Endothelial cell of umbilical vein (primary cell): ENCODE results near the gene COL23A1. TPM values are rescaled to one million over a fixed set of nuclear protein-coding genes. Genes with fewer than 3 reads are reported as not detected.

Source experiments
- BruUV-seq: library from RNA; stranded (reverse); fragments of 400-500 nt; replicated peaks from 2 replicates; lab custom pipeline; 2021; lab: Mats Ljungman, UMichigan
- CTCF ChIA-PET: fragments of 300-600, 350-600 bp; sonication (Branson Sonifier 250); formaldehyde crosslinking; loops from one replicate; lab custom pipeline; 2021; ENCODE audit warnings: antibody characterized with exemption, inconsistent platforms; lab: Charles Lee
- POLR2A ChIA-PET: fragments of 300-600, 350-600 bp; sonication (Branson Sonifier 250); formaldehyde crosslinking; loops from one replicate; lab custom pipeline; 2021; ENCODE audit warnings: antibody characterized with exemption, inconsistent platforms; lab: Charles Lee
- DNase-seq: peaks from one replicate; pipeline ENCODE4 v3.0.0-alpha.2; 2011; ENCODE audit warnings: low read depth, low spot score
- FAIRE-seq: peaks from 2 replicates; lab custom pipeline; 2011; peaks lifted over from hg19 to GRCh38; lab: Jason Lieb, UNC
- H2AFZ ChIP-seq: 2 replicates; pipeline ENCODE4 v1.6.0; 2012; ENCODE audit warnings: low read depth, low read length, control low read depth, inconsistent platforms
- H3K27ac ChIP-seq: 2 replicates; pipeline ENCODE4 v1.5.1; 2011; ENCODE audit warnings: low read depth, mild to moderate bottlenecking, control low read depth, low read length, moderate library complexity; ENCODE audit not compliant: insufficient read depth
- H3K27me3 ChIP-seq, 2 experiments: 2 replicates each; pipeline versions ENCODE4 v1.6.0 to v1.6.1; 2011; ENCODE audit warnings: low read length in 2 of 2, mixed read lengths in 1 of 2; ENCODE audit not compliant: control insufficient read depth in 2 of 2, insufficient read depth in 2 of 2
- H3K36me3 ChIP-seq, 2 experiments: 2 replicates in 1 of 2; 3 replicates in 1 of 2; pipeline ENCODE4 v1.5.1; 2011; ENCODE audit warnings: low read length in 2 of 2, mild to moderate bottlenecking in 1 of 2, moderate library complexity in 1 of 2; ENCODE audit not compliant: control insufficient read depth in 2 of 2, insufficient read depth in 2 of 2; ENCODE audit errors: extremely low read depth in 1 of 2
- H3K4me1 ChIP-seq: 3 replicates; pipeline ENCODE4 v1.5.1; 2011; ENCODE audit warnings: mild to moderate bottlenecking, low read length; ENCODE audit not compliant: control insufficient read depth, insufficient read depth; ENCODE audit errors: extremely low read depth
- H3K4me2 ChIP-seq: 2 replicates; pipeline ENCODE4 v1.6.1; 2011; ENCODE audit warnings: low read length, control low read depth, mixed read lengths; ENCODE audit not compliant: insufficient read depth
- H3K4me3 ChIP-seq, 3 experiments: fragments of 200-600 bp in 1 of 3; sonication (generic), shearing (Covaris generic) in 1 of 3; replicated peaks in 1 of 3; 2 replicates each; pipeline ENCODE4 v1.5.1; 2011 to 2016; ENCODE audit warnings: control low read depth in 3 of 3, low read length in 3 of 3, mild to moderate bottlenecking in 2 of 3, inconsistent platforms in 1 of 3, low read depth in 1 of 3, moderate library complexity in 1 of 3; ENCODE audit not compliant: insufficient read depth in 1 of 3
- H3K79me2 ChIP-seq: 2 replicates; pipeline ENCODE4 v1.6.0; 2012; ENCODE audit warnings: low read length, inconsistent platforms; ENCODE audit not compliant: control insufficient read depth, insufficient read depth
- H3K9ac ChIP-seq: replicated peaks from 2 replicates; pipeline ENCODE3; 2011; ENCODE audit warnings: low read length, control low read depth; ENCODE audit not compliant: insufficient read depth; ENCODE audit errors: extremely low read depth
- H3K9me1 ChIP-seq: replicated peaks from 3 replicates; pipeline ENCODE4 v1.6.0; 2011; ENCODE audit warnings: mild to moderate bottlenecking, low read length; ENCODE audit not compliant: control insufficient read depth, insufficient read depth; ENCODE audit errors: extremely low read depth
- H3K9me3 ChIP-seq: replicated peaks from 2 replicates; pipeline ENCODE4 v1.5.1; 2012; ENCODE audit warnings: low read length, inconsistent platforms; ENCODE audit not compliant: control insufficient read depth, insufficient read depth
- H4K20me1 ChIP-seq: replicated peaks from 2 replicates; pipeline ENCODE3; 2011; ENCODE audit warnings: mild to moderate bottlenecking, low read length; ENCODE audit not compliant: control insufficient read depth, insufficient read depth; ENCODE audit errors: extremely low read depth
- EZH2 ChIP-seq: IDR thresholded peaks from 2 replicates; pipeline ENCODE4 v1.6.1; 2012; ENCODE audit warnings: borderline replicate concordance, low read depth, mild to moderate bottlenecking, moderate library complexity, low read length, inconsistent platforms; ENCODE audit not compliant: severe bottlenecking
- FOS ChIP-seq: IDR thresholded peaks from 2 replicates; pipeline ENCODE4 v1.6.1; 2011; ENCODE audit warnings: mild to moderate bottlenecking, low read length, moderate library complexity, borderline replicate concordance; ENCODE audit not compliant: insufficient read depth
- GATA2 ChIP-seq: IDR thresholded peaks from 2 replicates; pipeline ENCODE4 v1.7.0; 2011; ENCODE audit warnings: low read depth, mild to moderate bottlenecking, moderate library complexity, mixed read lengths, low read length; ENCODE audit not compliant: insufficient read length, insufficient read depth
- JUN ChIP-seq: IDR thresholded peaks from 2 replicates; pipeline ENCODE4 v1.6.1; 2011; ENCODE audit warnings: borderline replicate concordance, low read depth; ENCODE audit not compliant: insufficient read length, insufficient read depth
- MAX ChIP-seq: IDR thresholded peaks from 2 replicates; pipeline ENCODE4 v1.6.1; 2011; ENCODE audit not compliant: insufficient read depth, insufficient read length
- MYC ChIP-seq: IDR thresholded peaks from one replicate; pipeline ENCODE4 v1.6.1; 2011; ENCODE audit warnings: mild to moderate bottlenecking, low read depth, low read length
- POLR2A ChIP-seq: IDR thresholded peaks from 2 replicates; pipeline ENCODE4 v1.6.1; 2012; ENCODE audit warnings: low read depth, mild to moderate bottlenecking, control low read depth, low read length
- POLR2AphosphoS5 ChIP-seq: IDR thresholded peaks from 2 replicates; pipeline ENCODE4 v1.6.1; 2012; ENCODE audit warnings: low read depth, mild to moderate bottlenecking, control low read depth, low read length, moderate library complexity; ENCODE audit not compliant: insufficient read depth
- dilution Hi-C: fragments of 300-500 bp; cut with MboI; formaldehyde crosslinking; loops from one replicate; pipeline ENCODE4 v1.15.0; 2019; ENCODE audit warnings: low sequenced_read_pairs; ENCODE audit not compliant: extremely low pct_ligation_motif_present
- intact Hi-C: fragments of 100-400 bp; cut with micrococcal nuclease; formaldehyde crosslinking; loops from one replicate; pipeline ENCODE4 v1.10.0; 2022
- polyA plus RNA-seq, 4 experiments: library from polyadenylated mRNA; depleted of rRNA in 3 of 4; stranded (reverse) in 3 of 4; unstranded in 1 of 4; fragments of >200 nt; gene quantifications; 2 replicates each; pipeline versions ENCODE4 v1.2.1 to v1.2.3, GENCODE V29; 2011 to 2012; ENCODE audit warnings: missing spikeins in 1 of 4
- total RNA-seq: library from RNA; stranded (reverse); gene quantifications from 2 replicates; pipeline ENCODE4 v1.2.3, GENCODE V29; 2021
- TF ChIP-seq, protein P1 (sequence below), 2 donors: IDR thresholded peaks; 1 replicate in 1 of 2; 2 replicates in 1 of 2; pipeline ENCODE4 v1.5.1; 2011; ENCODE audit warnings: low read length in 2 of 2, mild to moderate bottlenecking in 2 of 2, moderate library complexity in 2 of 2, control low read depth in 1 of 2, inconsistent platforms in 1 of 2, low read depth in 1 of 2; ENCODE audit not compliant: insufficient read depth in 1 of 2; ENCODE audit errors: extremely low read depth in 1 of 2

COL23A1 gene
- total and polyA plus RNA-seq, 2 donors (not counting 3 experiments of a cell fraction or from before 2014, with no cell fraction given), result not detected

- H3K9ac ChIP-seq, result no peak overlapping the region
- H3K36me3 ChIP-seq, result no peaks in the 10 kb centered on the region
- no peak overlapping the region for H3K4me3 ChIP-seq
- no TSS peak for BruUV-seq
- dilution Hi-C loops (no loop called here), intact Hi-C loops (no loop called here)
- no peaks in the 10 kb centered on the region for H3K4me1 ChIP-seq
- H3K9me1 ChIP-seq, result no peaks in the 10 kb centered on the region
- no peak overlapping the region for H3K4me2 ChIP-seq
- ChIA-PET POLR2A (no interaction called here), CTCF (interaction anchor here (1.3 kb wide), 1 partner anchor 12 kb away, joined by 4 read pairs; no protein-coding TSS in a partner anchor)
- no peaks in the 10 kb centered on the region for H3K9me3 ChIP-seq
- no peak overlapping the region for H2AFZ ChIP-seq
- no peaks in the 10 kb centered on the region for H4K20me1 ChIP-seq
- no peaks in the 10 kb centered on the region for H3K79me2 ChIP-seq
- TF ChIP-seq MYC, result no peak
- TF ChIP-seq POLR2A, result no peak
- TF ChIP-seq GATA2, result no peak
- no peak for TF ChIP-seq EZH2
- no peak for TF ChIP-seq JUN
- no peak for TF ChIP-seq MAX
- no peak for TF ChIP-seq POLR2AphosphoS5
- TF ChIP-seq FOS, result no peak
- TF ChIP-seq, protein P1, sequence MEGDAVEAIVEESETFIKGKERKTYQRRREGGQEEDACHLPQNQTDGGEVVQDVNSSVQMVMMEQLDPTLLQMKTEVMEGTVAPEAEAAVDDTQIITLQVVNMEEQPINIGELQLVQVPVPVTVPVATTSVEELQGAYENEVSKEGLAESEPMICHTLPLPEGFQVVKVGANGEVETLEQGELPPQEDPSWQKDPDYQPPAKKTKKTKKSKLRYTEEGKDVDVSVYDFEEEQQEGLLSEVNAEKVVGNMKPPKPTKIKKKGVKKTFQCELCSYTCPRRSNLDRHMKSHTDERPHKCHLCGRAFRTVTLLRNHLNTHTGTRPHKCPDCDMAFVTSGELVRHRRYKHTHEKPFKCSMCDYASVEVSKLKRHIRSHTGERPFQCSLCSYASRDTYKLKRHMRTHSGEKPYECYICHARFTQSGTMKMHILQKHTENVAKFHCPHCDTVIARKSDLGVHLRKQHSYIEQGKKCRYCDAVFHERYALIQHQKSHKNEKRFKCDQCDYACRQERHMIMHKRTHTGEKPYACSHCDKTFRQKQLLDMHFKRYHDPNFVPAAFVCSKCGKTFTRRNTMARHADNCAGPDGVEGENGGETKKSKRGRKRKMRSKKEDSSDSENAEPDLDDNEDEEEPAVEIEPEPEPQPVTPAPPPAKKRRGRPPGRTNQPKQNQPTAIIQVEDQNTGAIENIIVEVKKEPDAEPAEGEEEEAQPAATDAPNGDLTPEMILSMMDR (IDR thresholded peaks at IDR 0.05; ENCODE audit: extremely low read depth in 1 of 2, insufficient read depth in 1 of 2, low read depth in 1 of 2, low read length in 2 of 2), result no peak
- no peak for DNase-seq
- FAIRE-seq, result no peak
- H3K27ac ChIP-seq, result no peak overlapping the region
- no peaks in the 10 kb centered on the region for H3K27me3 ChIP-seq
Measured at GRCh38 chr5:178473854-178474253, 116.3 kb downstream of the COL23A1 start.
